ENCODE results near the gene LIN28B. TPM values are rescaled to one million over a fixed set of nuclear protein-coding genes. Genes with fewer than 3 reads are reported as not detected.

Gene LIN28B
- total RNA-seq, 1 experiment from 2014 or later, result 0.25 TPM

DNA sequence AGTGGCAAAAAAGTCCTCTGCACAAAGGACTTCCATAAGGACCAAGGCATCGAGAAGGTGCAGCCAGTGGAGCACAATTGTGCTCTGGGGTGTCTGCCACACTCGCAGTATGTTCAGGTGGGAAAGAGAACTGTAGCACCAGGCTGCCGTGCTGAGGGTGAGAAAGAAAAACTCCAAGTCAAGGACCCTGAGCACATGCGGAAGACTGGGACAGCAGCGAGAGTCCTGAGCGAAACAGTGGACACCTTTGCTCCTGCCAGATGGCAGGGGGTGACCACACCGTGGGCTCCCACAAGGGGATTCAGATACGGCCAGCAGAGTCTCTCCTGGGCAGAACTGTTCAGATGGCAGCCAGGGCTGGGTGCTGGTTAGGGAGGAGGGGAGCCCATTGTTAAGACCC is 149.4 kb downstream of the LIN28B start:
- Histone ChIP-seq H3K4me1 (ENCODE audit: control insufficient read depth in 1 of 2, insufficient read depth in 2 of 2, low read length in 2 of 2) (no peaks in the 10 kb centered on the region), H3K4me2 (ENCODE audit: low read length) (no peak overlapping the region), H3K79me2 (ENCODE audit: insufficient read depth, low read length) (no peaks in the 10 kb centered on the region), H3K4me3 (replicated peaks in 1 of 2; ENCODE audit: low read depth in 1 of 2, low read length in 2 of 2) (no peak overlapping the region), H4K20me1 (ENCODE audit: insufficient read depth) (no peaks in the 10 kb centered on the region), H3K9ac (ENCODE audit: low read length) (no peak overlapping the region), H3K36me3 (ENCODE audit: control insufficient read depth in 1 of 2, insufficient read depth in 2 of 2, low read length in 2 of 2) (no peaks in the 10 kb centered on the region), H3K27me3 (ENCODE audit: insufficient read depth, low read length) (no peaks in the 10 kb centered on the region), H2AFZ (ENCODE audit: low read depth, low read length, poor library complexity, severe bottlenecking) (no peak overlapping the region), H3K27ac (ENCODE audit: low read depth, low read length) (no peak overlapping the region), H3K9me2 (ENCODE audit: insufficient read depth) (no peaks in the 10 kb centered on the region), H3K9me3 (ENCODE audit: control insufficient read depth in 1 of 2, insufficient read depth in 1 of 2, low read depth in 1 of 2, low read length in 2 of 2) (no peaks in the 10 kb centered on the region)
- intact Hi-C loops (cut with micrococcal nuclease), result no loop called here
- ChIA-PET POLR2A (no interaction called here), RAD21 (ENCODE audit: low non-redundant PET in 1 of 2, low total read pairs in 2 of 2, uncharacterized antibody in 2 of 2, unreplicated experiment in 2 of 2) (no interaction called here), CTCF (no interaction called here)
- BruUV-seq (replicated peaks), result no TSS peak
- ATAC-seq, result no peak; the same call in 1 of the 2 replicates
- TF ChIP-seq ELF1 (IDR thresholded peaks at IDR 0.05; ENCODE audit: borderline replicate concordance, low read depth) (no peak), EZH2phosphoT487 (IDR thresholded peaks at IDR 0.05; ENCODE audit: borderline replicate concordance) (no peak), SIN3A (IDR thresholded peaks at IDR 0.05; ENCODE audit: low read depth) (no peak), POLR2AphosphoS5 (IDR thresholded peaks at IDR 0.05; ENCODE audit: low read depth, low read length) (no peak), EZH2 (IDR thresholded peaks at IDR 0.05) (no peak), ZFX (IDR thresholded peaks at IDR 0.05) (no peak), YY1 (IDR thresholded peaks at IDR 0.05; ENCODE audit: extremely low read depth, insufficient replicate concordance, low read depth, low read length) (no peak), ZNF274 (IDR thresholded peaks at IDR 0.05; ENCODE audit: low read depth, low read length) (no peak), SRF (IDR thresholded peaks at IDR 0.05; ENCODE audit: low read depth) (no peak), POLR2A (IDR thresholded peaks at IDR 0.05; ENCODE audit: borderline replicate concordance, extremely low read depth, insufficient read depth, insufficient read length) (no peak), CBX3 (IDR thresholded peaks at IDR 0.05; ENCODE audit: low read depth) (no peak), EGR1 (IDR thresholded peaks at IDR 0.05; ENCODE audit: low read depth) (no peak), RAD21 (IDR thresholded peaks at IDR 0.05; ENCODE audit: low read depth) (no peak), TCF7L2 (IDR thresholded peaks at IDR 0.05; ENCODE audit: borderline replicate concordance, extremely low read depth, insufficient read depth, insufficient read length) (no peak), CEBPB (IDR thresholded peaks at IDR 0.05; ENCODE audit: low read depth) (no peak)
- TF ChIP-seq, protein P1, sequence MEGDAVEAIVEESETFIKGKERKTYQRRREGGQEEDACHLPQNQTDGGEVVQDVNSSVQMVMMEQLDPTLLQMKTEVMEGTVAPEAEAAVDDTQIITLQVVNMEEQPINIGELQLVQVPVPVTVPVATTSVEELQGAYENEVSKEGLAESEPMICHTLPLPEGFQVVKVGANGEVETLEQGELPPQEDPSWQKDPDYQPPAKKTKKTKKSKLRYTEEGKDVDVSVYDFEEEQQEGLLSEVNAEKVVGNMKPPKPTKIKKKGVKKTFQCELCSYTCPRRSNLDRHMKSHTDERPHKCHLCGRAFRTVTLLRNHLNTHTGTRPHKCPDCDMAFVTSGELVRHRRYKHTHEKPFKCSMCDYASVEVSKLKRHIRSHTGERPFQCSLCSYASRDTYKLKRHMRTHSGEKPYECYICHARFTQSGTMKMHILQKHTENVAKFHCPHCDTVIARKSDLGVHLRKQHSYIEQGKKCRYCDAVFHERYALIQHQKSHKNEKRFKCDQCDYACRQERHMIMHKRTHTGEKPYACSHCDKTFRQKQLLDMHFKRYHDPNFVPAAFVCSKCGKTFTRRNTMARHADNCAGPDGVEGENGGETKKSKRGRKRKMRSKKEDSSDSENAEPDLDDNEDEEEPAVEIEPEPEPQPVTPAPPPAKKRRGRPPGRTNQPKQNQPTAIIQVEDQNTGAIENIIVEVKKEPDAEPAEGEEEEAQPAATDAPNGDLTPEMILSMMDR (IDR thresholded peaks at IDR 0.05 in 2 of 3, conservative IDR thresholded peaks at IDR 0.05 in 1 of 3; ENCODE audit: borderline replicate concordance in 1 of 3, insufficient read depth in 1 of 3, low read depth in 2 of 3, low read length in 2 of 3), result no peak
- TF ChIP-seq, protein P2, sequence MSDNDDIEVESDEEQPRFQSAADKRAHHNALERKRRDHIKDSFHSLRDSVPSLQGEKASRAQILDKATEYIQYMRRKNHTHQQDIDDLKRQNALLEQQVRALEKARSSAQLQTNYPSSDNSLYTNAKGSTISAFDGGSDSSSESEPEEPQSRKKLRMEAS (IDR thresholded peaks at IDR 0.05), result no peak
- TF ChIP-seq, protein P3, sequence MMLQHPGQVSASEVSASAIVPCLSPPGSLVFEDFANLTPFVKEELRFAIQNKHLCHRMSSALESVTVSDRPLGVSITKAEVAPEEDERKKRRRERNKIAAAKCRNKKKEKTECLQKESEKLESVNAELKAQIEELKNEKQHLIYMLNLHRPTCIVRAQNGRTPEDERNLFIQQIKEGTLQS (IDR thresholded peaks at IDR 0.05), result no peak
- TF ChIP-seq, protein P4, sequence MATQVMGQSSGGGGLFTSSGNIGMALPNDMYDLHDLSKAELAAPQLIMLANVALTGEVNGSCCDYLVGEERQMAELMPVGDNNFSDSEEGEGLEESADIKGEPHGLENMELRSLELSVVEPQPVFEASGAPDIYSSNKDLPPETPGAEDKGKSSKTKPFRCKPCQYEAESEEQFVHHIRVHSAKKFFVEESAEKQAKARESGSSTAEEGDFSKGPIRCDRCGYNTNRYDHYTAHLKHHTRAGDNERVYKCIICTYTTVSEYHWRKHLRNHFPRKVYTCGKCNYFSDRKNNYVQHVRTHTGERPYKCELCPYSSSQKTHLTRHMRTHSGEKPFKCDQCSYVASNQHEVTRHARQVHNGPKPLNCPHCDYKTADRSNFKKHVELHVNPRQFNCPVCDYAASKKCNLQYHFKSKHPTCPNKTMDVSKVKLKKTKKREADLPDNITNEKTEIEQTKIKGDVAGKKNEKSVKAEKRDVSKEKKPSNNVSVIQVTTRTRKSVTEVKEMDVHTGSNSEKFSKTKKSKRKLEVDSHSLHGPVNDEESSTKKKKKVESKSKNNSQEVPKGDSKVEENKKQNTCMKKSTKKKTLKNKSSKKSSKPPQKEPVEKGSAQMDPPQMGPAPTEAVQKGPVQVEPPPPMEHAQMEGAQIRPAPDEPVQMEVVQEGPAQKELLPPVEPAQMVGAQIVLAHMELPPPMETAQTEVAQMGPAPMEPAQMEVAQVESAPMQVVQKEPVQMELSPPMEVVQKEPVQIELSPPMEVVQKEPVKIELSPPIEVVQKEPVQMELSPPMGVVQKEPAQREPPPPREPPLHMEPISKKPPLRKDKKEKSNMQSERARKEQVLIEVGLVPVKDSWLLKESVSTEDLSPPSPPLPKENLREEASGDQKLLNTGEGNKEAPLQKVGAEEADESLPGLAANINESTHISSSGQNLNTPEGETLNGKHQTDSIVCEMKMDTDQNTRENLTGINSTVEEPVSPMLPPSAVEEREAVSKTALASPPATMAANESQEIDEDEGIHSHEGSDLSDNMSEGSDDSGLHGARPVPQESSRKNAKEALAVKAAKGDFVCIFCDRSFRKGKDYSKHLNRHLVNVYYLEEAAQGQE (IDR thresholded peaks at IDR 0.05; ENCODE audit: low read depth), result no peak
- DNase-seq (ENCODE audit: low read depth, low spot score), result no peak

Measured in HCT116 (cell line).